GM18861 (cell line): ENCODE data around the gene C19orf38.

ENCODE experiments used
- ATAC-seq: cut with Tn5 transposase; IDR thresholded peaks from one replicate; pipeline ENCODE4 v1.9.1; 2021; ENCODE audit not compliant: unreplicated experiment

C19orf38 gene

GRCh38 chr19:10899151-10899653 is 51.0 kb downstream of the C19orf38 start:
- ATAC-seq: no peak

GRCh38 chr19:10907925-10908324 is 59.7 kb downstream of the C19orf38 start:
- no peak for ATAC-seq

- no peak for ATAC-seq
These were observed 60.3 kb downstream of the C19orf38 start for GRCh38 chr19:10908380-10908960.

- ATAC-seq: no peak
These were observed 63.6 kb downstream of the C19orf38 start for GRCh38 chr19:10911579-10912363.

- no peak for ATAC-seq
These were observed 64.4 kb downstream of the C19orf38 start for GRCh38 chr19:10912619-10913018.

- ATAC-seq: no peak
These were observed 65.6 kb downstream of the C19orf38 start for GRCh38 chr19:10913716-10914340.

- ATAC-seq: no peak
These were observed 67.2 kb downstream of the C19orf38 start for GRCh38 chr19:10915130-10916091.

GRCh38 chr19:10916602-10917001 is 68.4 kb downstream of the C19orf38 start:
- no peak for ATAC-seq

GRCh38 chr19:10918359-10918758 is 70.1 kb downstream of the C19orf38 start:
- ATAC-seq: no peak
